ENCODE measurements around the gene DIPK1A. TPM values are rescaled to one million over a fixed set of nuclear protein-coding genes. Genes with fewer than 3 reads are reported as not detected.

The DIPK1A gene
- total RNA-seq, 1 experiment from 2014 or later: 4.8 TPM

DNA sequence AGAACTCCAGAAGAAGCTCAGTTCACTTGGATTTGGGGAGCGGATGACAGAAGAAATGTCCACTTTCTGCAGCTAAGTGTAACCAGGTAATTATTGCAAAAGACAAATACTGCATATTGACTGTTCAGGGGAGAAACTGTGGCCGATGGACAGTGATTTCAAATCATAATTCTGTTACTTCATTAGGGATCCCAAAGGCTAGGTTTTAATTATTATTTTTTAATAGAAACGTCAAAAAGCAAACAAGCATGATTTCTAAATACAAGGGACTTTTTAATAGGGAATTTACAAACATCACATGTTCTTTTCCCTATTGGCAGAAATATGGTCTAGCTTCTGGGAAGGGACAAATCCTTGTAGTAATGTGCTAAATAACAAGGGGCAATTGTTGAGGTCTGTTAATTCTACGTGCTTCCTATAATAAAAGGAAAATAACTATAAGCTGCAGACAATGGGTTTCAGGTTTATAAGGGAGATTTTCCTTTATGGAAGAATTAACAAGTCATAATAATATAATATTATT lies 15.5 kb downstream of the DIPK1A start:
- TF ChIP-seq NR3C1 (CRISPR knock-in tag; conservative IDR thresholded peaks at IDR 0.05; ENCODE audit: low read depth): no peak
- TF ChIP-seq ZNF671 (CRISPR knock-in tag; IDR thresholded peaks at IDR 0.05): no peak
- TF ChIP-seq, protein P1, sequence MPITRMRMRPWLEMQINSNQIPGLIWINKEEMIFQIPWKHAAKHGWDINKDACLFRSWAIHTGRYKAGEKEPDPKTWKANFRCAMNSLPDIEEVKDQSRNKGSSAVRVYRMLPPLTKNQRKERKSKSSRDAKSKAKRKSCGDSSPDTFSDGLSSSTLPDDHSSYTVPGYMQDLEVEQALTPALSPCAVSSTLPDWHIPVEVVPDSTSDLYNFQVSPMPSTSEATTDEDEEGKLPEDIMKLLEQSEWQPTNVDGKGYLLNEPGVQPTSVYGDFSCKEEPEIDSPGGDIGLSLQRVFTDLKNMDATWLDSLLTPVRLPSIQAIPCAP (CRISPR knock-in tag; IDR thresholded peaks at IDR 0.05): no peak
- no peak for TF ChIP-seq CREB1 (CRISPR knock-in tag; IDR thresholded peaks at IDR 0.05)
- TF ChIP-seq, protein P2, sequence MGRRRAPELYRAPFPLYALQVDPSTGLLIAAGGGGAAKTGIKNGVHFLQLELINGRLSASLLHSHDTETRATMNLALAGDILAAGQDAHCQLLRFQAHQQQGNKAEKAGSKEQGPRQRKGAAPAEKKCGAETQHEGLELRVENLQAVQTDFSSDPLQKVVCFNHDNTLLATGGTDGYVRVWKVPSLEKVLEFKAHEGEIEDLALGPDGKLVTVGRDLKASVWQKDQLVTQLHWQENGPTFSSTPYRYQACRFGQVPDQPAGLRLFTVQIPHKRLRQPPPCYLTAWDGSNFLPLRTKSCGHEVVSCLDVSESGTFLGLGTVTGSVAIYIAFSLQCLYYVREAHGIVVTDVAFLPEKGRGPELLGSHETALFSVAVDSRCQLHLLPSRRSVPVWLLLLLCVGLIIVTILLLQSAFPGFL (CRISPR knock-in tag; IDR thresholded peaks at IDR 0.05; ENCODE audit: borderline replicate concordance): no peak
- TF ChIP-seq, protein P3, sequence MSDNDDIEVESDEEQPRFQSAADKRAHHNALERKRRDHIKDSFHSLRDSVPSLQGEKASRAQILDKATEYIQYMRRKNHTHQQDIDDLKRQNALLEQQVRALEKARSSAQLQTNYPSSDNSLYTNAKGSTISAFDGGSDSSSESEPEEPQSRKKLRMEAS (CRISPR knock-in tag; IDR thresholded peaks at IDR 0.05): no peak
- no peak for TF ChIP-seq NR2C2 (CRISPR knock-in tag; IDR thresholded peaks at IDR 0.05)
- TF ChIP-seq, protein P4, sequence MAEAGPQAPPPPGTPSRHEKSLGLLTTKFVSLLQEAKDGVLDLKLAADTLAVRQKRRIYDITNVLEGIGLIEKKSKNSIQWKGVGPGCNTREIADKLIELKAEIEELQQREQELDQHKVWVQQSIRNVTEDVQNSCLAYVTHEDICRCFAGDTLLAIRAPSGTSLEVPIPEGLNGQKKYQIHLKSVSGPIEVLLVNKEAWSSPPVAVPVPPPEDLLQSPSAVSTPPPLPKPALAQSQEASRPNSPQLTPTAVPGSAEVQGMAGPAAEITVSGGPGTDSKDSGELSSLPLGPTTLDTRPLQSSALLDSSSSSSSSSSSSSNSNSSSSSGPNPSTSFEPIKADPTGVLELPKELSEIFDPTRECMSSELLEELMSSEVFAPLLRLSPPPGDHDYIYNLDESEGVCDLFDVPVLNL (CRISPR knock-in tag; IDR thresholded peaks at IDR 0.05; ENCODE audit: borderline replicate concordance, low read depth): no peak
- TF ChIP-seq, protein P5, sequence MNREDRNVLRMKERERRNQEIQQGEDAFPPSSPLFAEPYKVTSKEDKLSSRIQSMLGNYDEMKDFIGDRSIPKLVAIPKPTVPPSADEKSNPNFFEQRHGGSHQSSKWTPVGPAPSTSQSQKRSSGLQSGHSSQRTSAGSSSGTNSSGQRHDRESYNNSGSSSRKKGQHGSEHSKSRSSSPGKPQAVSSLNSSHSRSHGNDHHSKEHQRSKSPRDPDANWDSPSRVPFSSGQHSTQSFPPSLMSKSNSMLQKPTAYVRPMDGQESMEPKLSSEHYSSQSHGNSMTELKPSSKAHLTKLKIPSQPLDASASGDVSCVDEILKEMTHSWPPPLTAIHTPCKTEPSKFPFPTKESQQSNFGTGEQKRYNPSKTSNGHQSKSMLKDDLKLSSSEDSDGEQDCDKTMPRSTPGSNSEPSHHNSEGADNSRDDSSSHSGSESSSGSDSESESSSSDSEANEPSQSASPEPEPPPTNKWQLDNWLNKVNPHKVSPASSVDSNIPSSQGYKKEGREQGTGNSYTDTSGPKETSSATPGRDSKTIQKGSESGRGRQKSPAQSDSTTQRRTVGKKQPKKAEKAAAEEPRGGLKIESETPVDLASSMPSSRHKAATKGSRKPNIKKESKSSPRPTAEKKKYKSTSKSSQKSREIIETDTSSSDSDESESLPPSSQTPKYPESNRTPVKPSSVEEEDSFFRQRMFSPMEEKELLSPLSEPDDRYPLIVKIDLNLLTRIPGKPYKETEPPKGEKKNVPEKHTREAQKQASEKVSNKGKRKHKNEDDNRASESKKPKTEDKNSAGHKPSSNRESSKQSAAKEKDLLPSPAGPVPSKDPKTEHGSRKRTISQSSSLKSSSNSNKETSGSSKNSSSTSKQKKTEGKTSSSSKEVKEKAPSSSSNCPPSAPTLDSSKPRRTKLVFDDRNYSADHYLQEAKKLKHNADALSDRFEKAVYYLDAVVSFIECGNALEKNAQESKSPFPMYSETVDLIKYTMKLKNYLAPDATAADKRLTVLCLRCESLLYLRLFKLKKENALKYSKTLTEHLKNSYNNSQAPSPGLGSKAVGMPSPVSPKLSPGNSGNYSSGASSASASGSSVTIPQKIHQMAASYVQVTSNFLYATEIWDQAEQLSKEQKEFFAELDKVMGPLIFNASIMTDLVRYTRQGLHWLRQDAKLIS (CRISPR knock-in tag; IDR thresholded peaks at IDR 0.05; ENCODE audit: borderline replicate concordance): no peak
- no peak for TF ChIP-seq RELA (CRISPR knock-in tag; IDR thresholded peaks at IDR 0.05; ENCODE audit: borderline replicate concordance)
- Mint-ChIP-seq H3K9me3 (no peaks in the 10 kb centered on the region), H3K4me3 (no peak overlapping the region), H3K36me3 (no peaks in the 10 kb centered on the region), H3K27ac (no peak overlapping the region), H3K27me3 (ENCODE audit: low read depth) (no peaks in the 10 kb centered on the region), H3K4me1 (0 out of 2 replicates have a peak, but pooled peaks cover 6% of the 10 kb centered on the region)
- POLR2A ChIA-PET: no interaction called here
- no peak for ATAC-seq
- CTCF ChIA-PET: interaction anchor here (1.8 kb wide), 1 partner anchor 14 kb away, joined by 5 read pairs; no protein-coding TSS in a partner anchor
- DNase-seq (ENCODE audit: low spot score): no peak

DNA sequence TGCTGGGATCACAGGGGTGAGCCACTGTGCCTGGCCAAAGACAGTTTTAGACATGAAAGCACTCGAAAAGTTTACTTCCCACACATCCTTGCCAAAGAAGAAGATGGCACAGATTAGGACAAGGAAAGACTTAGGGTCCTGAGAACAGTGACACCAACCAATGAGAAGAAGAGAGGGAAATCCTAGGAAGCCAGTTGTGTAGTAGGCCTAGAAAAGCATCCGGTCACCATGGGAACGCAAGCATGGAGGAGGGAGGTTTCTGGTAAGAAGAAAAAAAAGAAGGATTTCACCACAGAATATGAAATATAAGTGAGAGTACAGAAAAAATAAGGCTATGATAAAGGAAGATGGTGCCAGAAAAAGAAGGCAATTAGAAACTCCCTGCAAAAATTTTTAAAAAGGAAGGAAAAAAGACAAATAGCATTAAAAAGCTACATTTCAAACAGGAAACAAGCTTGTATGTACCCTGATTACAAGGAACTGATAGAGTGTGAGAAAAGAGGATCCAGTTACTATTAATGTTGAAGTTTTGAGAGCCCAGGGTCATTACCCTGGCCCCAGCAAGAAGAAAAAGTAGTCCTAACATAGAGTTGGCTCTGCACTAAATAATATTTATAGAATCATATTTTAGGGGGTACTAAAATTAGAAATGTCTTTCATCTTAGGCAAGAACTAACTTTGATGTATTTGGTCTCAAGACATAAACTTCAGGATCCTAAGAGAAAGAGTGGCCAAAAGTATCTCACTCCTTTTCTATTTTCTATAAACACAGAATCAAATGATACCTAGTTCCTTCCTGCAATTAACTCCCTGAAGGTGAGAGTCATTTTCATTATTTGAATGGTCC lies 16.1 kb downstream of the DIPK1A start:
- H3K36me3 Mint-ChIP-seq: no peaks in the 10 kb centered on the region
- no peaks in the 10 kb centered on the region for H3K9me3 Mint-ChIP-seq
- ChIA-PET POLR2A (no interaction called here), CTCF (interaction anchor here (2.5 kb wide), 1 partner anchor 15 kb away, joined by 10 read pairs; the partner anchor contains the start of gene DIPK1A)
- H3K27me3 Mint-ChIP-seq (ENCODE audit: low read depth): no peaks in the 10 kb centered on the region
- no peak overlapping the region for H3K4me3 Mint-ChIP-seq
- DNase-seq (ENCODE audit: low spot score) (no peak), ATAC-seq (peak; percentile 78)
- H3K4me1 Mint-ChIP-seq: 0 out of 2 replicates have a peak, but pooled peaks cover 6% of the 10 kb centered on the region
- H3K27ac Mint-ChIP-seq: no peak overlapping the region
- TF ChIP-seq, protein P6, sequence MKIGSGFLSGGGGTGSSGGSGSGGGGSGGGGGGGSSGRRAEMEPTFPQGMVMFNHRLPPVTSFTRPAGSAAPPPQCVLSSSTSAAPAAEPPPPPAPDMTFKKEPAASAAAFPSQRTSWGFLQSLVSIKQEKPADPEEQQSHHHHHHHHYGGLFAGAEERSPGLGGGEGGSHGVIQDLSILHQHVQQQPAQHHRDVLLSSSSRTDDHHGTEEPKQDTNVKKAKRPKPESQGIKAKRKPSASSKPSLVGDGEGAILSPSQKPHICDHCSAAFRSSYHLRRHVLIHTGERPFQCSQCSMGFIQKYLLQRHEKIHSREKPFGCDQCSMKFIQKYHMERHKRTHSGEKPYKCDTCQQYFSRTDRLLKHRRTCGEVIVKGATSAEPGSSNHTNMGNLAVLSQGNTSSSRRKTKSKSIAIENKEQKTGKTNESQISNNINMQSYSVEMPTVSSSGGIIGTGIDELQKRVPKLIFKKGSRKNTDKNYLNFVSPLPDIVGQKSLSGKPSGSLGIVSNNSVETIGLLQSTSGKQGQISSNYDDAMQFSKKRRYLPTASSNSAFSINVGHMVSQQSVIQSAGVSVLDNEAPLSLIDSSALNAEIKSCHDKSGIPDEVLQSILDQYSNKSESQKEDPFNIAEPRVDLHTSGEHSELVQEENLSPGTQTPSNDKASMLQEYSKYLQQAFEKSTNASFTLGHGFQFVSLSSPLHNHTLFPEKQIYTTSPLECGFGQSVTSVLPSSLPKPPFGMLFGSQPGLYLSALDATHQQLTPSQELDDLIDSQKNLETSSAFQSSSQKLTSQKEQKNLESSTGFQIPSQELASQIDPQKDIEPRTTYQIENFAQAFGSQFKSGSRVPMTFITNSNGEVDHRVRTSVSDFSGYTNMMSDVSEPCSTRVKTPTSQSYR (CRISPR knock-in tag; IDR thresholded peaks at IDR 0.05): no peak
- TF ChIP-seq ZNF263 (CRISPR knock-in tag; IDR thresholded peaks at IDR 0.05; ENCODE audit: low read depth) (no peak), ZNF121 (CRISPR knock-in tag; IDR thresholded peaks at IDR 0.05) (no peak), TEAD1 (CRISPR knock-in tag; IDR thresholded peaks at IDR 0.05) (no peak), CREM (CRISPR knock-in tag; IDR thresholded peaks at IDR 0.05) (no peak), ESRRA (CRISPR knock-in tag; IDR thresholded peaks at IDR 0.05; ENCODE audit: borderline replicate concordance) (no peak), ZNF396 (CRISPR knock-in tag; IDR thresholded peaks at IDR 0.05; ENCODE audit: borderline replicate concordance) (no peak)
- TF ChIP-seq, protein P7, sequence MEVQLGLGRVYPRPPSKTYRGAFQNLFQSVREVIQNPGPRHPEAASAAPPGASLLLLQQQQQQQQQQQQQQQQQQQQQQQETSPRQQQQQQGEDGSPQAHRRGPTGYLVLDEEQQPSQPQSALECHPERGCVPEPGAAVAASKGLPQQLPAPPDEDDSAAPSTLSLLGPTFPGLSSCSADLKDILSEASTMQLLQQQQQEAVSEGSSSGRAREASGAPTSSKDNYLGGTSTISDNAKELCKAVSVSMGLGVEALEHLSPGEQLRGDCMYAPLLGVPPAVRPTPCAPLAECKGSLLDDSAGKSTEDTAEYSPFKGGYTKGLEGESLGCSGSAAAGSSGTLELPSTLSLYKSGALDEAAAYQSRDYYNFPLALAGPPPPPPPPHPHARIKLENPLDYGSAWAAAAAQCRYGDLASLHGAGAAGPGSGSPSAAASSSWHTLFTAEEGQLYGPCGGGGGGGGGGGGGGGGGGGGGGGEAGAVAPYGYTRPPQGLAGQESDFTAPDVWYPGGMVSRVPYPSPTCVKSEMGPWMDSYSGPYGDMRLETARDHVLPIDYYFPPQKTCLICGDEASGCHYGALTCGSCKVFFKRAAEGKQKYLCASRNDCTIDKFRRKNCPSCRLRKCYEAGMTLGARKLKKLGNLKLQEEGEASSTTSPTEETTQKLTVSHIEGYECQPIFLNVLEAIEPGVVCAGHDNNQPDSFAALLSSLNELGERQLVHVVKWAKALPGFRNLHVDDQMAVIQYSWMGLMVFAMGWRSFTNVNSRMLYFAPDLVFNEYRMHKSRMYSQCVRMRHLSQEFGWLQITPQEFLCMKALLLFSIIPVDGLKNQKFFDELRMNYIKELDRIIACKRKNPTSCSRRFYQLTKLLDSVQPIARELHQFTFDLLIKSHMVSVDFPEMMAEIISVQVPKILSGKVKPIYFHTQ (CRISPR knock-in tag; IDR thresholded peaks at IDR 0.05): no peak
- TF ChIP-seq, protein P8, sequence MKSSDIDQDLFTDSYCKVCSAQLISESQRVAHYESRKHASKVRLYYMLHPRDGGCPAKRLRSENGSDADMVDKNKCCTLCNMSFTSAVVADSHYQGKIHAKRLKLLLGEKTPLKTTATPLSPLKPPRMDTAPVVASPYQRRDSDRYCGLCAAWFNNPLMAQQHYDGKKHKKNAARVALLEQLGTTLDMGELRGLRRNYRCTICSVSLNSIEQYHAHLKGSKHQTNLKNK (CRISPR knock-in tag; IDR thresholded peaks at IDR 0.05): no peak
- TF ChIP-seq, protein P3 (CRISPR knock-in tag; IDR thresholded peaks at IDR 0.05): no peak
